Measurements from ENCODE around the gene LIMK1.

Gene LIMK1

DNA sequence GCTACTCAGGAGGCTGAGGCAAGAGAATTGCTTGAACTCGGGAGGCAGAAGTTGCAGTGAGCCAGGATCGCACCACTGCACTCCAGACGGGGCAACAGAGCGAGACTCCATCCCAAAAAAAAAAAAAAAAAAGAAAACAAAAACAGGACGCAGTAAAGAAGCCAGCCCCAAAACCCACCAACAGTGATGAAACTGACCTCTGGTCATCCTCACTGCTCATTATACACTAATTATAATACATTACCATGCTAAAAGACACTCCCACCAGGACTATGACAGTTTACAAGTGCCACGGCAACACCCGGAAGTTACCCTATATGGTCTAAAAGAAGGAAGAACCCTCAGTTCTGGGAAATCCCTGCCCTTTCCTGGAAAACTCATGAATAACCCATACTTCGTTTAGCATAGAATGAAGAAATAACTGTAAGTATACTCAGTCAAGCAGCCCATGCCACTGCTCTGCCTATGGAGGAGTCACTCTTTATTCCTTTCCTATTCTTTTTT, 50.6 kb downstream of the LIMK1 start:
- TF ChIP-seq, protein P1, sequence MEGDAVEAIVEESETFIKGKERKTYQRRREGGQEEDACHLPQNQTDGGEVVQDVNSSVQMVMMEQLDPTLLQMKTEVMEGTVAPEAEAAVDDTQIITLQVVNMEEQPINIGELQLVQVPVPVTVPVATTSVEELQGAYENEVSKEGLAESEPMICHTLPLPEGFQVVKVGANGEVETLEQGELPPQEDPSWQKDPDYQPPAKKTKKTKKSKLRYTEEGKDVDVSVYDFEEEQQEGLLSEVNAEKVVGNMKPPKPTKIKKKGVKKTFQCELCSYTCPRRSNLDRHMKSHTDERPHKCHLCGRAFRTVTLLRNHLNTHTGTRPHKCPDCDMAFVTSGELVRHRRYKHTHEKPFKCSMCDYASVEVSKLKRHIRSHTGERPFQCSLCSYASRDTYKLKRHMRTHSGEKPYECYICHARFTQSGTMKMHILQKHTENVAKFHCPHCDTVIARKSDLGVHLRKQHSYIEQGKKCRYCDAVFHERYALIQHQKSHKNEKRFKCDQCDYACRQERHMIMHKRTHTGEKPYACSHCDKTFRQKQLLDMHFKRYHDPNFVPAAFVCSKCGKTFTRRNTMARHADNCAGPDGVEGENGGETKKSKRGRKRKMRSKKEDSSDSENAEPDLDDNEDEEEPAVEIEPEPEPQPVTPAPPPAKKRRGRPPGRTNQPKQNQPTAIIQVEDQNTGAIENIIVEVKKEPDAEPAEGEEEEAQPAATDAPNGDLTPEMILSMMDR (IDR thresholded peaks at IDR 0.05; ENCODE audit: extremely low read depth, missing control alignments): no peak
- no peak for DNase-seq (ENCODE audit: low spot score)

DNA sequence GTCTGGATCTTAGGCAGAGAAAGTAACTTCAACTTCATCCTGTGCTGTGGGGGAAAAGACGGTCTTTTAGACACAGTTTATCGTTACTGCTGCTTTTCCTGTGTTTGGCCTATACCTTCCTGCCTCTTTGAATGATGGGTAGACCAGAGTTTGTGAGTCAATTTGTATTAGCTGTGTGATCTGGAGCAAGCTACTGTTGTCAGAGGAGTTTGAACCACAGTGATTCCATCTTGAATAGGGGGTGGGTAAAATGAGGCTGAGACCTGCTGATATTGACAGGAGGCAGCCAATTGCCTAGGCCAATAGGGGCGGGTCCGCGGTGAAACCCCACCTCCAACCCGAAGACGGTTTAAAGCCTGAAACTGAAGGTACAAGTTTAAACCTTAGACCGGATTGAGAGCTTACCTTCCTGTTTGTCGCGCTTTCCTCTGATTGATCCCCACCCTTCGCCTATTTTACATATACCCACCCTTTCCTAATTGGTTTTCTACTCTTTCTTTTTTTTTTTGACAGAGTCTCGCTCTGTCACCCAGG, 54.8 kb downstream of the LIMK1 start:
- TF ChIP-seq, protein P1 (IDR thresholded peaks at IDR 0.05; ENCODE audit: extremely low read depth, missing control alignments): no peak
- no peak for DNase-seq (ENCODE audit: low spot score)

DNA sequence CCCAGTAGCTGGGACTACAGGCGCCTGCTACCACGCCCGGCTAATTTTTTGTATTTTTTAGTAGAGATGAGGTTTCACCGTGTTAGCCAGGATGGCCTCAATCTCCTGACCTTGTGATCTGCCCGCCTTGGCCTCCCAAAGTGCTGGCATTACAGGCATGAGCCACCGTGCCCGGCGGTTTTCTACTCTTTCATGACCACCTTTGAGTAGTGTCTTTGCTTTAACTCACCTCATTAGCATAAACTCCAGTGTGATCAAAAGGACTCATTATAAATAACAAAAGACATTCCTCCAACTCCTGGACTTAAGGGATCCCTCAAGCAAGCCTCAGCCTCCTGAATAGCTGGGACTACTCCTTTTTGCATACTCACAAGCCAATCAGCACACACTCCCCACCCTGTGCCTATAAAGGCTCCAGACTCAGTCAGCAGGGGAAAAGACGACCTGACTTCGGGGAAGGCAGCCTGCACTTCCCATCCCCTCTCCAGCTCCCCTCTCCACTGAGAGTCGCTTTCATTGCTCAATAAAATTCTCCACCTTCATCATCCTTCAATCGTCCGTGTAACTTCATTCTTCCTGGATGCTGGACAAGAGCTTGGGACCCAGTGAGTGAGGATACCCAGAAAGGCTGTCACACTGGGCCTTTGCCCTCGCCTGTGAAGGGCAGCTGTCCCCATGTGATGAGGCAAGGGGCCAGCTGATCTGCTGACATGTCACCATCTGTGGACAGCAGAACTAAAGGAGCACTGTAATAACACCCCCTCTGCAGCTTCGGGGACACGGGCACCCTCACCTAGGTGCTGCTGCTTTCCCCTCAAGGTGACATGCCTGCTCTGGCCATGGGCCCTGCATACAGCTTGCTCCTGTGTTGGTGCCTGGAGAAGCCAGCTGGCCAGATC, 55.6 kb downstream of the LIMK1 start:
- TF ChIP-seq, protein P1 (IDR thresholded peaks at IDR 0.05; ENCODE audit: extremely low read depth, missing control alignments): no peak
- DNase-seq (ENCODE audit: low spot score): no peak

DNA sequence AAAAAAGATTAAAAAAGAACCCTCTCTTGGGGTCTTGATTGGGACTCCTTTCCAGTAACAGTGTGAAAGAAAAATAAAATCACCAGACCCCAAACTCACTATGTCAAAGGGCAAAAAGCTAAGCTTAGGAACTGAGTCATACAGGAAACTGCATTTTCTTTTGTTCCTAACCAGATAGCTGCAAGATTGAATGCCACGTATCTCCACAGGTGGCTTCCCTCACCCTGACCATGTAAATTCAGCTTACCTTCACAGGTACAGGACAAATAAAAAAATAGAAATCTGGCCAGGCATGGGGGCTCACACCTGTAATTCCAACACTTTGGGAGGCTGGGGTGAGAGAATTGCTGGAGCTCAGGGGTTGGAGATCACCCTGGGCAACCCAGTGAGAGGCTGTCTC, 58.1 kb downstream of the LIMK1 start:
- TF ChIP-seq, protein P1 (IDR thresholded peaks at IDR 0.05; ENCODE audit: extremely low read depth, missing control alignments): no peak
- DNase-seq (ENCODE audit: low spot score): no peak

DNA sequence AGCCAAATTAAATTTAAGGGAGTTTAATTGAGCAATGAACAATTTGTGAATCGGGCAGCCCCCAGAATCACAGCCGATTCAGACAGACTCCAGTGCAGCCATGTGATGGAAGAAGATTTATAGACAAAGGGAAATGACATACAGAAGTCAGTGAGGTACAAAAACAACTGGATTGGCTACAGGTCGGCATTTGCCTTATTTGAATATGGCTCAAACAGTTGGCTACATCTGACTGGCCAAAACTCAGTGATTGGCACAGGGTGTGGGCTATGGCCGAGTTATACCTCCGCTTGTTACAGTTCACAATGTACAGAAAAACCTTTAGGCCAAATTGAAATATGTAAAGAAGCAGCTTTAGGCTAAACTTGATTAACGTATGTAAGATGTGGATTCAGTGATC, 59.8 kb downstream of the LIMK1 start:
- TF ChIP-seq, protein P1 (IDR thresholded peaks at IDR 0.05; ENCODE audit: extremely low read depth, missing control alignments): no peak
- DNase-seq (ENCODE audit: low spot score): no peak

DNA sequence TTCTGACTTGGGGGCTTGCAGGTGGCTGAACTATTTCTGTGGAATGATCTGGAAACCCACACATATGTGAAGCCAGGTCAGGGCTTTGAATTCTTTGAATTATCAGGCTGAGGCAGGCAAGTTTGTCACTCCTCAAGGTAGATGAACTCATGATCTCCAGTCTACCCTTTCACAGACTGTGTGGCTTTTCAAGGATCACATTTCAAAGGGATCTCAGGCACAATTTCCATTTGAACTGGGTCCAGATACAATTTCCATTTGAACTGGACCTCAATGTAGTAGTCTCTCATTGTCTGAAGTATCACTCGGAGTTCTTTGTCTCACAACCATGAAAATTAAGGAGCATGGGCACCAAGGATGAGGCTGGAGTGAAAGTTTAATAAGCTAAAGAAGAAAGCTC, 64.9 kb downstream of the LIMK1 start:
- DNase-seq (ENCODE audit: low spot score): no peak
- TF ChIP-seq, protein P1 (IDR thresholded peaks at IDR 0.05; ENCODE audit: extremely low read depth, missing control alignments): no peak

DNA sequence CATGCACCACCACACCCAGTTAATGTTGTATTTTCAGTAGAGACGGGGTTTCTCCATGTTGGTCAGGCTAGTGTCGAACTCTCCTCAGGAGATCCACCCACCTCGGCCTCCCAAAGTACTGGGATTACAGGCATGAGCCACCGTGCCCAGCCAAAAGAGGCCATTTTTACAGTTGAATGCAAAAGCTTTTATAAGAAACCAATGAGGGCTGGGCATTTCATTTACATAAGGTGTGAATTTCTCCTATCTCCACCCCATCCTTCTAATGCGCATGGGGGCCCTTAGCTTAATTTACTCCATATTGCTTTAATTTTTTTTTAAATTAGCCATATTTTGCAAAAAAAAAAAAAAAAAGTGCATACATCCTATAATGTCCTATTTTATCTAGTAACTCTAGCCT, 65.5 kb downstream of the LIMK1 start:
- TF ChIP-seq, protein P1 (IDR thresholded peaks at IDR 0.05; ENCODE audit: extremely low read depth, missing control alignments): no peak
- DNase-seq (ENCODE audit: low spot score): no peak
